SKM-1 treated with dmso at 0.1 percent for 144 hours (cell line): ENCODE measurements around the gene TSSC4.
"Not testable (repeated sequence)": the region's sequence is repeated elsewhere in the genome, so short reads cannot be mapped to it uniquely, and the experiment has no call there.

Source experiments
- DNase-seq: peaks from one replicate; lab custom pipeline; 2025; ENCODE audit not compliant: unreplicated experiment; lab: John Stamatoyannopoulos, UW

TSSC4 gene

DNA sequence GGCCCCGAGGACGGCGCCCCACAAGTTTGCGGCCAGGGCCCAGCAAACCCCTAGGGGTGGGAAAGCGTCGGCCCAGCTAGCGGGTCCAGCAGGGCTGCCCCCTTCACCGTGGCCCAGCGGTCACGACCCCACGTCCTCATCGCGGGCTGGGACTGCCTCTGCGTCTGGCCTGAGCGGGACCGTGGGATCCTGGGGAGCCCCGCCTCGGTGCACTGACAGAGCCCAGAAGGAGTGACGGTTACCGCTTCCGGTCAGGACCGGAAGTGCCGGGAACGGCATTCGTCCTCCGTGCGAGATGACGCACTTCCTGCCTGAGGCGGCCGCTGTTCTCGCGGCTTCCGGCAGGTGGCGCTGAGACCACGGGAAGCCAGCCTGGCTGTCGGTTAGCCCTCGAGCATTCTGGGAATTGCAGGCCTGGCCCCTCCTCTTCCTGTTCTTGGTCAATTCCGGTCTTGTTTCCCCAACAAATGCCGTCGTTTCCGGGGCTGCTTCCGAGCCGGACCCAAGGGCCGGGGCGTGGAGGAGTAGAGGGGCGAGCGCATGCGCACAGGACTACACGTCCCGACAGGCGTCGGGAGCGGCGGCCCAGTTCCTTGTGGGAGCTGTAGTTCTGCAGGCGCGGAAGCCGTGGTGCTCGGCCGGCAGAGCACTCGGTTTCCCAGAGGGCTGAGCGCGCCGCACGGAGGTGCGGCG lies at the start of gene TSSC4:
Gene TSSC4 (plus strand): TSS at position 682 of the 693 bp plus-strand sequence. CDS start 1,884 bp downstream, outside the sequence.
- peak; percentile 100 for DNase-seq

- DNase-seq = no peak
Observed at GRCh38 chr11:2351701-2352100, 48.8 kb upstream of the TSSC4 start.

- DNase-seq = no peak
Observed at GRCh38 chr11:2352420-2352819, 48.1 kb upstream of the TSSC4 start.

DNA sequence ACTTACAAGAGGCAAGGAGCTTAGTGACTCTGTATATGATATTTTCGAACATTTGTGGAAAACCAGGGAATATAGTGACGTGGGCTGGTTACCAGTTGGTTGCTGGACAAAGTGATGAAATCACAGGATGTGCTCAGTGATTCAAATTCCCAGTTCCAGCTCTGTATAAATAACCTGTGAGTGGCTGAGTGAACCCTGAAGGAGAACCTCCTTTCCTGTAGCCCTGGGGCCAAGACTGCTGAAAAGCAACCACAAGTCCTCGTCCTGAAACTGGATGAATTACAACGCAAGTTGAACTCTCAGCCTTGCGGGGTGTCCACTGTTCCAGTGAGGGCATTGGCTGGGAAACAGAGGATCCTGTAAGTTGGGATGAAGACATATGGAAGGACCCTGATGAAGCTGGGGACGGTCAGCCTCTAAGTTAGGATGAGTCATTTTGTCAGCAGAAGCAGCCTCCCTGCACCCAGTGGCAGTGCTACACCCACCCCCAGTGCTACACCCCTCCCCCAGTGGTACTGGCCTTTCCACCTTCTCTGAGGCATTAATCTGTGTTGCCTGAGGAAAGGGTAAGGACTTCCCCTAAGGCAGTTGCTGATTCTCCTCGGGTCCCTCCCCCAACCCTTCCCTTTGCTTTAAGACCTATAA lies 45.4 kb upstream of the TSSC4 start:
- no peak for DNase-seq

- DNase-seq = no peak
Observed at GRCh38 chr11:2357246-2357645, 43.3 kb upstream of the TSSC4 start.

GRCh38 chr11:2357651-2358050 lies 42.9 kb upstream of the TSSC4 start:
- DNase-seq = not testable (repeated sequence)

- no peak for DNase-seq
Observed at GRCh38 chr11:2358754-2359442, 41.7 kb upstream of the TSSC4 start.

DNA sequence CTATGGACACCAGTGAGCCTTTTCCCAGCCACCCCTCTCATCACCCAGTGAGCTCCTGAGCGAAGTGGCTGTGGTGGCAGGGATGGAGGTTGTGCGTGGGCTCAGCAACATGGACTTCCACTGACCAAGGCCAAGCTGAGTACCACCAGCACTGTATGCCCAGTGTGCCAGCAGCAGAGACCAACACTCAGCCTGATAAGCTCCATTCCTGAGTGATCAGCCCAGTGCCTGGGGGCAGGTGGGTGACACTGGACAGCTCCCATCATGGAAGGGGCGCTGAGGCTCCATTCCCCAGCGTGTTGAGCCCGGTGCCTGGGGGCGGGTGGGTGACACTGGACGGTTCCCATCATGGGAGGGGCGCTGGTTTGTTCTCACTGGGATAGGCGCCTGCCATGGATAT lies 41.0 kb upstream of the TSSC4 start:
- DNase-seq = no peak

DNA sequence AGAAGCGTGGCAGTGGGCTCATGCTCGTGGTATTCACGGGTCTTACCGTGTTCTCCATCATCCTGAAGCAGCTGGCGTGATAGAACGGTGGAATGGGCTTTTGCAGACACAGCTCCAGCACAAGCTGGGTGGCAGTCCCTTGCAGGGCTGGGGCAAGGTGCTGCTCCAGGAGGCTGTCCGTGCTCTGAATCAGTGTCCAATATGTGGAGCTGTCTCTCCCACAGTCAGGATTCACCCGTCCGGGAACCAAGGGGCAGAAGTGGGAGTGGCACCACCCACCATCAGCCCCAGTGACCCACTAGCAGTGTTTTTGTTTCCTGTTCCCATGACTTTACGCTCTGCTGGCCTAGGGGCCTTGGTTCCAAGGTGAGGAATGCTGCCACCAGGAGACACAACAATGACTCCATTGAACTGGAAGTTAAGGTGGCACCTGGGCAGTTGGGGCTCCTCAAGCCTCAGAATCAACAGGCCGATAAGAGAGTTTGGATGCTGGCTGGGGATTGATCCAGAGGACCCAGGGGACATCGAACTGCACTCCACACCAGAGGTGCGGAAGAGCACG lies 40.4 kb upstream of the TSSC4 start:
- DNase-seq = no peak

DNA sequence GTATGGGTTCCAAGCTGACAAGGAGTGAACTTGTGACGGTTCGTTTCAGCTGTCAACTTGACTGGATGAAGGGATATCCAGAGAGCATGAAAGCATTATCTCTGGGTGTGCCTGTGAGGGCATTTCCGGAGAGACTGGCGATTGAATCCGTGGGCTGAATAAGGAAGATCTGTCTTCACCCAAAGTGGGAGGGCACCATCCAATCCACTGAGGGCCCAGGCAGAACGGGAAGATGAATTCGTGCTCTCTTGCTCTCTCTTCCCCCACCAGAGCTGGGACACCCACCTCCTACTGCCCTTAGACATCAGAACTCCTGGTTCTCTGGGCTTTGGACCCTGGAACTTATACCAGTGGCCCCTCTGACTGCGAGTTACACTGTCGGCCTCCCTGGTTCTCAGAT lies 39.0 kb upstream of the TSSC4 start:
- no peak for DNase-seq

DNA sequence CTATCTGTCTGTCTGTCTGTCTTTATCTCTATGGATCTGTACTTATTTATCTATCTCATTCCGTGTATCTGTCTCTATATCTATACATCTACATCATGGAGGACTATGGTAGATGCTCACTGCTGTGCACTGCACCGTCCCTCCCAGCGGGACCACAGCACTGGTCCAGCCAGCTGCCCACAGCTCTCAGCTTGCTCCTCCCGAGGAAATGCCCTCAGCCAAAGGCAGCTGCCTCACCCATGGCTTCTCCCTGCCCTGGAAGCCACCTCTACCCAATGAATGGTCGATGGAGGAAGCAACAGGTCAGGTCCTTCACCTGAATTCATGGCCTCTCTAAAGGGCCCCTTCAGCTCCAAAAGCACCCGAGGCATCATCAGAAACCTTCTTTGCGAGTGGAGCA lies 38.1 kb upstream of the TSSC4 start:
- DNase-seq = no peak

- DNase-seq = no peak
Observed at GRCh38 chr11:2363130-2363529, 37.4 kb upstream of the TSSC4 start.

DNA sequence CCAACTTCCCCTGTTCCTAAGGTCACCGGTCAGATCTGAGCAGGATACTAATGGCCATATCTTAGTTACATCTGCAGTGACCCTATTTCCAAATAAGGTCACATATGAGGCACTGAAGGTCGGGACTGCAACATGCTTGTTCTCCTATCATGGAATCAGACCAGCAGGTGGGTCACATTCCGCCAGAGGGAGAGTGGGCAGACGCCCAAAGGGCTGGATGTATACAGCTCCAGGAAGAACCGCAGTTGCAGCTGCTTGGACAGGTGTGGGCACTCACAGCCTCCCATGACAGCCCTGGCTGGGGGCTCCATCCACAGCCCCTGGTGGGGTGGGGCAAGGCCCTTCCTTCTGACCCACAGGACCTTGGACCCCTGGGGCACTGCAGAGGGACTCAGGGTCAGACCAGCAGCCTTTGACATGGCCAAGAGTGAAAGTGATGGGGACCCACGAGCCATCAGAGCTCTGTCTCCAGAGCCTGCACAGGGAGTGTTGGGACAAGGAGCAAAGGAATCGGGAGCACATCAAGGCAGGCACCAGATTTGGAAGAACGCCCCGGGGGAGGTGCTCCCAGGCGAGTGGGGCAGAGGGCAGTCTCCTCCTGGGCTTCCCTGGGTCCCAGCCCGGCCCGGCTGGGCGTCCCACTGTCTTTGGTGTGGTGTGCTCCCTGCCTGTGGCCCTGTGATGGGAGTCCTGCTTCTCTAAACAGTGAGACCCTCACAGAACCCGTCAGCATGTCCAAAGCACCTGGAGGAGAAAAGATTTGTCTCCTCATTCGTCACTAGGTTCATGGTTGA lies 36.8 kb upstream of the TSSC4 start:
- no peak for DNase-seq

GRCh38 chr11:2364386-2364785 lies 36.2 kb upstream of the TSSC4 start:
- not testable (repeated sequence) for DNase-seq

DNA sequence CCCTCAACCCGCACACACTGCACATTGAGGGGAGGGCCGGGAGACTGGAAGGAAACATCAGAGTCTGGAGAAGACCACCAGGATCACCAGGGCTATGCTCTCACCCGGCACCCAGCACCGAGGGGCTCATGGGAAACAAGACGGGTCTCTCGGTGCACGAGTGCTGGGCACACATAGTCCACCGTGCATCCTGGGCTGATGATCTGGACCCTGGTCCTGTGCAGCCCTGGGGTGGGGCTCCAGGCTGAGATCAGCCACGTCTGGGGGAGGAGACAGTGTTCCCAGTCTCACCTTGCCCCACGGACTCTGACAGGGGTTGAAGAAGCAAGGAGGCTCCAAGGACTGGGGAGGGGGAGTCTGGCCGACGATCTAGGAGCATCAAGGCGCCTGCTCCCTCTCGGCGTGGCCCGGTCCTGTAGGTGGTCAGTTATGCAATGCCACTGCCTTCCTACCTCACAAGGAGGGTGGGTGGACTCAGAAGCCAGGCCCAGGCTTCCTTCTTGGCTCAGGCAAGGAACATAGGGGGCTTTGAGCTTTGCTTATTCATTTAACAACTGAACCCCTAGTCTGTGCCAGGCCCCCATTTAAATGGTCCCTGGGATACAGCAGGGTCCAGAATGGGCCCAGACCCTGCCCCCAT lies 34.9 kb upstream of the TSSC4 start:
- no peak for DNase-seq

- DNase-seq = no peak
Observed at GRCh38 chr11:2366276-2366675, 34.3 kb upstream of the TSSC4 start.

- DNase-seq = no peak
Observed at GRCh38 chr11:2366733-2367132, 33.8 kb upstream of the TSSC4 start.

DNA sequence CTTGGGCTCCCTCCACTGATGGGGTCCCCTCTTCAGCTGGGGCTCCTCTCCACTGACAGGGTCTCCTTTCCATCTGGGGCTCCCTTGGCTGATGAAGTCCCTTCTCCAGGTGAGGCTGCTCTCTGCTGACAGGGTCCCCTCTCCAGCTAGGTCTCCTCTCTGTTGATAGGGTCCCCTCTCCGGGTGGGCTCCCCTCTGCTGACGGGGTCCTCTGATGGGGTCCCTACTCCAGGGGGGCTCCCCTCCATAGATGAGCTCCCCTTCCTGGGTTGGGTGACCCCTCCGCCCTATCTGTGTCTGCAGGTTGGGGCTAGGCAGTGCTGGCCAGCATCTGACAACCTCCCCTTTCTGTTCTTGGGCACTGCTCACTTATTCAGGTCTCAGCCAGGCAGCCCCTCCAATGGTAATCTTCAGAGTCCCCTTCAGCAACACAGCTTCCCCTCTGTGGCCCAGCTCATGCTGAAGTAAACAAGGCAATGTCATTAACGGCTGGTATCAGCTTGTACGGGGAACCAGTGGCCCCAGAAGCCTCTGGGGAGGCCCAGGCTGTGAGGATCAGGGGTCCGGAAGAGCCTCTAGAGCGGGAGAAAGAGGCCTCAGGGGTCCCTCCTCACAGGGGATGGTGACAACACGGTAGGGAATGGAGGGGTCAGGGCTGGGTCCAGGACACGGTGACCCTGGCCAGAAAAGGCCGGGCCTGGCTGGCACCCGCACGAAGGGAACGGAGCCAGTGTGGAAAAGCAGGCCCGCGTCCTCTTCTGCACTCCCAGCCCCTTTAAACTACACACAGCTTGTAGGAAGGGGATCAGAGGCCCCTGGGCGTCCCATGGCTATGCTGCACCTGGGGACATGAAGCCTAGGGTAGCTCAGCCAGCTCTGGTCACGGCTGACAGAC lies 33.0 kb upstream of the TSSC4 start:
- DNase-seq = no peak

GRCh38 chr11:2368178-2368850 lies 32.2 kb upstream of the TSSC4 start:
- no peak for DNase-seq
